ENCODE results near the gene PRXL2B. TPM values are rescaled to one million over a fixed set of nuclear protein-coding genes. Genes with fewer than 3 reads are reported as not detected.

Gene PRXL2B
- total RNA-seq, 1 experiment from 2014 or later, result 34.8 TPM

GRCh38 chr1:2605509-2606395 lies 19.2 kb downstream of the PRXL2B start:
- DNase-seq (ENCODE audit: low spot score), result no peak
- no peak overlapping the region for H3K4me3 ChIP-seq (ENCODE audit: low read depth, low read length, poor library complexity, severe bottlenecking)

GRCh38 chr1:2606396-2606880 lies 19.9 kb downstream of the PRXL2B start:
- CTCF ChIA-PET, result no interaction called here
- H3K36me3 ChIP-seq (ENCODE audit: insufficient read depth, low read length, poor library complexity, severe bottlenecking), result no peaks in the 10 kb centered on the region
- H3K27ac ChIP-seq (ENCODE audit: low read depth, low read length, poor library complexity, severe bottlenecking), result no peak overlapping the region
- H3K4me1 ChIP-seq (ENCODE audit: insufficient read depth, low read length, poor library complexity, severe bottlenecking), result no peaks in the 10 kb centered on the region
- peaks cover 5% of the 10 kb centered on the region for H3K27me3 ChIP-seq (replicated peaks; ENCODE audit: insufficient read depth, low read depth, low read length, poor library complexity)
- H3K4me3 ChIP-seq (ENCODE audit: low read depth, low read length, poor library complexity, severe bottlenecking), result no peak overlapping the region
- POLR2A ChIA-PET (ENCODE audit: low non-redundant PET), result no interaction called here
- TF ChIP-seq EZH2 (IDR thresholded peaks at IDR 0.05; ENCODE audit: borderline replicate concordance, low read depth, low read length, poor library complexity, severe bottlenecking) (no peak), CTCF (conservative IDR thresholded peaks at IDR 0.05; ENCODE audit: low read depth, low read length) (no peak)
- DNase-seq (ENCODE audit: low spot score), result no peak
- no TSS peak for BruUV-seq (replicated peaks)
- H3K9me3 ChIP-seq (ENCODE audit: low read depth, low read length, poor library complexity, severe bottlenecking), result no peaks in the 10 kb centered on the region
- intact Hi-C loops (cut with micrococcal nuclease; ENCODE audit: unreplicated experiment), result no loop called here

More at GRCh38 chr1:2605509-2606395, 19.2 kb downstream of the PRXL2B start:
- no peaks in the 10 kb centered on the region for H3K9me3 ChIP-seq (ENCODE audit: low read depth, low read length, poor library complexity, severe bottlenecking)
- ChIA-PET CTCF (interaction anchor here (0.5 kb wide), 1 partner anchor 80 kb away, joined by 6 read pairs; the partner anchor contains the start of gene PANK4), POLR2A (ENCODE audit: low non-redundant PET) (interaction anchor here (0.5 kb wide), 1 partner anchor 32 kb away, joined by 3 read pairs; no protein-coding TSS in a partner anchor)
- intact Hi-C loops (cut with micrococcal nuclease; ENCODE audit: unreplicated experiment), result no loop called here
- peaks cover 9% of the 10 kb centered on the region for H3K27me3 ChIP-seq (replicated peaks; ENCODE audit: insufficient read depth, low read depth, low read length, poor library complexity)
- no peak overlapping the region for H3K27ac ChIP-seq (ENCODE audit: low read depth, low read length, poor library complexity, severe bottlenecking)
- no TSS peak for BruUV-seq (replicated peaks)
- no peak for TF ChIP-seq EZH2 (IDR thresholded peaks at IDR 0.05; ENCODE audit: borderline replicate concordance, low read depth, low read length, poor library complexity, severe bottlenecking)
- TF ChIP-seq CTCF (conservative IDR thresholded peaks at IDR 0.05; ENCODE audit: low read depth, low read length), result no peak
- no peaks in the 10 kb centered on the region for H3K36me3 ChIP-seq (ENCODE audit: insufficient read depth, low read length, poor library complexity, severe bottlenecking)
- H3K4me1 ChIP-seq (ENCODE audit: insufficient read depth, low read length, poor library complexity, severe bottlenecking), result no peaks in the 10 kb centered on the region

GRCh38 chr1:2606881-2607621 lies 20.5 kb downstream of the PRXL2B start:
- Histone ChIP-seq H3K4me1 (ENCODE audit: insufficient read depth, low read length, poor library complexity, severe bottlenecking) (no peaks in the 10 kb centered on the region), H3K27ac (ENCODE audit: low read depth, low read length, poor library complexity, severe bottlenecking) (no peak overlapping the region), H3K4me3 (ENCODE audit: low read depth, low read length, poor library complexity, severe bottlenecking) (no peak overlapping the region), H3K27me3 (replicated peaks; ENCODE audit: insufficient read depth, low read depth, low read length, poor library complexity) (peaks cover 2% of the 10 kb centered on the region), H3K9me3 (ENCODE audit: low read depth, low read length, poor library complexity, severe bottlenecking) (no peaks in the 10 kb centered on the region), H3K36me3 (ENCODE audit: insufficient read depth, low read length, poor library complexity, severe bottlenecking) (no peaks in the 10 kb centered on the region)
- POLR2A ChIA-PET (ENCODE audit: low non-redundant PET), result no interaction called here
- CTCF ChIA-PET, result no interaction called here
- no TSS peak for BruUV-seq (replicated peaks)
- intact Hi-C loops (cut with micrococcal nuclease; ENCODE audit: unreplicated experiment), result no loop called here
- DNase-seq (ENCODE audit: low spot score), result no peak
- TF ChIP-seq EZH2 (IDR thresholded peaks at IDR 0.05; ENCODE audit: borderline replicate concordance, low read depth, low read length, poor library complexity, severe bottlenecking) (no peak), CTCF (conservative IDR thresholded peaks at IDR 0.05; ENCODE audit: low read depth, low read length) (no peak)
